GM13977 (cell line): ENCODE data around the gene SLC22A31.

Experiments used
- DNase-seq: peaks from one replicate; pipeline ENCODE4 v3.0.0; 2012; ENCODE audit warnings: low spot score
- in situ Hi-C: fragments of 300-500 bp; cut with MboI; formaldehyde crosslinking; loops from one replicate; pipeline ENCODE4 v1.12.0; 2022; ENCODE audit warnings: low sequenced_read_pairs, low pct_unique_long_range_greater_than_20kb, mixed read lengths, inconsistent platforms; ENCODE audit not compliant: unreplicated experiment
- TF ChIP-seq, protein P1 (sequence below): IDR thresholded peaks from 2 replicates; pipeline ENCODE4 v1.5.1; 2012; ENCODE audit warnings: mild to moderate bottlenecking, control low read depth; ENCODE audit not compliant: insufficient read depth; ENCODE audit errors: extremely low read depth, missing control alignments

The SLC22A31 gene

DNA sequence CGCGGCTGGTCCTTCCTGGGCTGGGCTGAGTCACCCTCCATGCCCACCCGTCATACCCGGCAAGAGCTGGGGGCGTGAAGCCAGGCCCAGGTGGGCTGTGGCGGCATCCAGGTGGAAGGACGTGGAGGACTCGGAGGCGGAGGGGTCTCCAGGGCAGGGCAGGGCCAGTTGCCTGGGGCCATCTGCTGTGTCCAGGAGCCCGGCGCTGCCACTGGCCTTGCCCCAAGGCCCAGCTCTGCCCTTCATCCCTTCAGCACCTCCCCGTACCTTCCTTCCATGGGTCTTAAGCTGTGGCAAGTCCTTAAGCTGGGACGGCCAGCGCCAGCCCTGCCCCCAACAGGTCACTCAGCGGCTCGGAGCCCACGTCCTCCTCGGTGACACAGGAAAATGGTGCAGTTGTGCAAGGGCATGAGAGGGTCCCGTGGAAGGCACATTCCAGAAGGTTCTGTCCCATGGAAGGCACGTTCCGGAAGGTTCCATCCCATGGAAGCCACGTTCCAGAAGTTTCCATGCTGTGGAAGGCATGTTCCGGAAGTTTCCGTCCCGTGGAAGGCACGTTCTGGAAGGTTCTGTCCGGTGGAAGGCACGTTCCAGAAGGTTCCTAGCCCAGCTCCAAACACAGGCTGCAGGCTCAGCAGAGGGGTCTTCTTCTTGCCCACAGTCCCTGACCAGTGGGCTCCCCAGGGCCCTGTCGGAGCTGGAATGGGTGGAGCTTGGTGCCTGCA lies 39.2 kb downstream of the SLC22A31 start:
- TF ChIP-seq, protein P1, sequence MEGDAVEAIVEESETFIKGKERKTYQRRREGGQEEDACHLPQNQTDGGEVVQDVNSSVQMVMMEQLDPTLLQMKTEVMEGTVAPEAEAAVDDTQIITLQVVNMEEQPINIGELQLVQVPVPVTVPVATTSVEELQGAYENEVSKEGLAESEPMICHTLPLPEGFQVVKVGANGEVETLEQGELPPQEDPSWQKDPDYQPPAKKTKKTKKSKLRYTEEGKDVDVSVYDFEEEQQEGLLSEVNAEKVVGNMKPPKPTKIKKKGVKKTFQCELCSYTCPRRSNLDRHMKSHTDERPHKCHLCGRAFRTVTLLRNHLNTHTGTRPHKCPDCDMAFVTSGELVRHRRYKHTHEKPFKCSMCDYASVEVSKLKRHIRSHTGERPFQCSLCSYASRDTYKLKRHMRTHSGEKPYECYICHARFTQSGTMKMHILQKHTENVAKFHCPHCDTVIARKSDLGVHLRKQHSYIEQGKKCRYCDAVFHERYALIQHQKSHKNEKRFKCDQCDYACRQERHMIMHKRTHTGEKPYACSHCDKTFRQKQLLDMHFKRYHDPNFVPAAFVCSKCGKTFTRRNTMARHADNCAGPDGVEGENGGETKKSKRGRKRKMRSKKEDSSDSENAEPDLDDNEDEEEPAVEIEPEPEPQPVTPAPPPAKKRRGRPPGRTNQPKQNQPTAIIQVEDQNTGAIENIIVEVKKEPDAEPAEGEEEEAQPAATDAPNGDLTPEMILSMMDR = no peak
- DNase-seq = no peak
- in situ Hi-C loops = no loop called here

DNA sequence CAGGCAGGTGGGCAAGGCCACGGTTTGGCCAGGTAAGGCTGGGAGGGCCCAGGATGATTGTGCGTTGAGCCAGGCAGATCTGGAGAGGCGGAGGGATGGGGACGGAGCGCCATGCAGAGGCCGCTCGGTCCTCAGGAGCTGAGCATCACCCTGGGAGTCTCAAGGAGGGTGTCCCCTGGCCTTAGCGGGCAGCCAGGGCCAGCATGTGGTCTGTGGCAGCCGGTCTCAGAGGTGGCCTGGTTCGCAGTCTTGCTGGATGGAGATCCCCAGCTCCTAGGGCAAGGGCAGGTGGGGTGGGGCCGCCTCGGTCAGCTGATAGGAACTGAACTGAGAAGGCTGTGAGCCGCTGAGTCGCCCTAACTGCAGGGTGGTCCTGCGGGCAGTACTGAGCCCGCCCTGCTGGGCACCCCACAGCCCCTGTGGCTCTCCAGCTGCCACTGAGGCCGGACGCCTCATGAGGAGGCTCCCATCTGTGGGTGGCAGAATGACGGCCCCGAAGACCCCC lies 40.4 kb downstream of the SLC22A31 start:
- DNase-seq = no peak
- TF ChIP-seq, protein P1 = no peak
- in situ Hi-C loops = no loop called here

DNA sequence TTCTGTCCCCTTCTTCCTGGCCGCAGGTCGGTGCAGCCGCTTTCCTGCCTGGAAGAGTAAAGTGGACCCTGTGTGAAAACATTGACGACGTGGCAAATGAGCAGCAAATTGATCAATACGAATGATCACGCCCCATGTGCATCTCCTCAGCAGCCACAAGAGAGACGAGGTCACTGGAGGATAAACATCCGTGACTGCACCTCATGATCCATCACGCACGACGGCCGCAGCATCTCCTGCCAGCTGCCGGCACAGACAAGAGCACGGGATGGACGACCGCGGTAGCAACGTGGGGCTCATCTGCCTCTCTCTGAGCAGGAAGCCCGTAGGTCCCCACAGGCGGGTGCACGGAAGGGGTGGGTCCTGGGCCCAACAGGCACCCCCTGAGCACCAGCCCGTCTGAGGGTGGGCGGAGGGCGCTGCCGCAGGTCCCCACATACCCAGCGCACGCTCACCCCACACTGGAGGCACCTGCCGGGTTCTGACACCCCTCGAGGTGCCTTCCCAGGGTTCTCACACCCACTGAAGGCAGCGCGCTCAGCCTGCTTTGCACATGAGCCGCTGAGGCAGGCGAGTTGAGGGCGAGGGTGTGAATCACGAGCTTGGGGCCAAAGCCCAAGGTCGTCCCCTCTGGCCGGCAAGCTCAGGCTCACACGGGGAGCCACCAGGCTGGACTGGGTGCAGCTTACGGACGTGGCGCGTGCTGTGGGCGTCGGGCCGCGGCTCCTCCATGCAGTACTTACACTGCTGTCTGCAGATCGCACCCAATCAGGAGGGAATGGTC lies 41.1 kb downstream of the SLC22A31 start:
- DNase-seq = no peak
- in situ Hi-C loops = no loop called here
- TF ChIP-seq, protein P1 = no peak

DNA sequence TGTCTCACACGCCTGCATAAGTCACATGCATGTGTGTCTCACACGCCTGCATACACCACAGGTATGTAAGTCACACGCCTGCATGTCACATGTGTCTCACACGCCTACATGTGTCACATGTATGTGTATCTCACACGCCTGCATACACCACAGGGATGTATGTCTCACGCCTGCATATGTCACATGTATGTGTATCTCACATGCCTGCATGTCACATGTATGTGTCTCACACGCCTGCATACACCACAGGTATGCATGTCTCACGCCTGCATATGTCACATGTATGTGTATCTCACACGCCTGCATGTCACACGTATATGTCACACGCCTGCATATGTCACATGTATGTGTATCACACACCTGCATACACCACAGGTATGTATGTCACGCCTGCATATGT lies 42.6 kb downstream of the SLC22A31 start:
- in situ Hi-C loops = no loop called here
- TF ChIP-seq, protein P1 = no peak
- DNase-seq = no peak

DNA sequence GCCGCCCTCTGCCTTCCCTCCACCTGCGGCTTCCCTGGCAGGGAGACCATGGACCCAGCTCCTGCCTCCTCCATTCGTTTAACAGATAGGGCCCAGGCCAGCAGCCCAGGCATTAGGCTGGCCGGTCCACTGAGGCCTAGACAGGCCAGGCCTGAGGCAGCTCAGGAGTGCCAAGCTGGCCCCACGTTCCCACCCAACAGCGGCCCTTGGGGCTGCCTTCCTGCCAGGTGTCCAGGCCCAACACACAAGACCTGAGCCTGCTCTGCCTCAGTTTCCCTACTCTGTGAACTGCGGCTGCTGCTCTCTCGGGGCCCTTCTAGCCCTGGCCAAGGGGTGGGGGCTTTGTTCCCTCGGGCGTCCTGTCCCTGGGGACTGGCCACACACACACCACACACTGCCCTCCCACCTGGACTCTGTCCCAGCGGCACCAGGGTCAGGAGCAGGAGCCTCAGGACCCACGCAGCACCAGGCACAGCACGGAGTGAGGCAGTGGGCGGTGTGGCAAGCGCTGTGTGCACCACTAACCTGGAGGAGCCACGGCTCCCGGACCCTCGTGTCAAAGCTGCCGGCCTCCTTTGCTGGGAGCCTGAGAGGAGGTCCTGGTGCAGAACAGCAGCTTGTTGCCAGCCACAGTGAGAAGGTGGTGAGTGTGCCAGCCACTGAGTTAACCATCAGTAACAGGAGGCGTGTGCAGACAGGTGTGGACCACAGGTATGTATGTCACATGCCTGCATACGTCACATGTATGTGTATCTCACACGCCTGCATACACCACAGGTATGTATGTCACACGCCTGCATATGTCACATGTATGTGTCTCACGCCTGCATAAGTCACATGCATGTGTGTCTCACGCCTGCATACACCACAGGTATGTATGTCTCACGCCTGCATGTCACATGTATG lies 43.3 kb downstream of the SLC22A31 start:
- in situ Hi-C loops = no loop called here
- TF ChIP-seq, protein P1 = no peak

DNA sequence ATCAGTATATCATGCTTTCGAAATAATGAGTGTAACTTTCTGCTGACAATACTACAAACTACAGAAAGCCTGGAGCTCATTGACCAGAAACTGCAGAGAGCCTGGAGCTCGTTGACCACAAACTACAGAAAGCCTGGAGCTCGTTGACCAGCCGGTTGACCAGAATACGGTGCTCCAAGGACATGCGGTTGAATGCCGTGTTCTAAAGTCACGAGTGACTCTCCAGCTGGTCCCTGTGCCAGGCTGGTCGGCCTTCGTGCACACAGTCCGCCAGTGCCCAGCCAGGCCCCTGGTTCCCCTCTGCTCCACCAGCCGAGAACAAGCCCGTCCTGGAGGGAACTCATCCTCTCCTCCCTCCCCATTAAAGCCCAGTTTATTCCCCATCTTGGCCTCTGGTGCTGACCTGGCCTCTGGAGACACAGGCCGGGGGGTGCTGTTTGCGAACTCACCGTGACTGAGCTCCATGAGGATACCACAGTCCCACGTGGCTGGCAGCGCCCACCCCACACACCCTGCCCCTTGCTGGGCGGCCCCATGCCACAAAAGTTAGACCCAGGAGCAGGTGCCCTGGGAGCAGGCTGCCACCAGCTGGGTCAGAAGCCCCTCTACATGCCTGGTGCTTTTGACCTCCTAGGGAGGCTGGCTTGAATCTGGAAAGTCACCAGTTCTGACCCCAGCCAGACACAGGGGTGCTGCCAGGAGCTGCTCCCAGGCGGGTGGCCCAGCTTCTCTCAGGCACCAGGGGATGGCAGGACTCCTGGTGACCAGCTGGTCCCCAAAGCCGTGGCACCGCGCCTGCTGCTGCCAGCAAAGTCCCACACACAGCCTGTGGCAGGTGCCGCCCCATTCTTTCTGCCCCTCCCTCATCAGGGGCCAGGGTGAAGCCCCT lies 44.2 kb downstream of the SLC22A31 start:
- DNase-seq = no peak
- TF ChIP-seq, protein P1 = no peak
- in situ Hi-C loops = no loop called here

More for the DNA sequence above, 43.3 kb downstream of the SLC22A31 start:
- no peak for DNase-seq
